ENCODE results near the gene PARN. TPM values are rescaled to one million over a fixed set of nuclear protein-coding genes. Genes with fewer than 3 reads are reported as not detected.

PARN gene
- total and polyA plus RNA-seq, 2 experiments from 2014 or later = 32.5 to 61.3 TPM

DNA sequence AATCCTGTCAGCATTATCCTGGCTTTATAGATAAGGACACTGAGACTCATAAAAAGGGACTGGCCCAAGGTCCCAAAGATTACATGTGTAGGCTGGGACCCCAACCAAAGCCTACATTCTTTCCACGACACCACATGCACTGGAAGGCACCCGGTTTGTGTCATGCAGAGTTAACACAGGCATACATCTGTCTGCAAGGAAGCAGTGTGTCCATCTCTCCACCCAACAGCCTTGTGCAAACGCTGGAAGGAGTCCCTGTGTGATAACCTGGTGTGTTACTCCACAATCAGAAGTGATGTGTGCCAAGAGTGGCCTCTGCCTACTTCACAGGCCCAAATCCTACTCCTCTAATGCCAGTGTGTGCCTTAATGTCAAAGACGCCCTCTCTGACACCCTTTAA, 139.8 kb downstream of the PARN start:
- Mint-ChIP-seq H3K4me1 (peaks cover 46% of the 10 kb centered on the region), H3K27ac (no peak overlapping the region), H3K27me3 (ENCODE audit: insufficient read depth, low read depth, poor library complexity) (peaks cover 7% of the 10 kb centered on the region), H3K36me3 (ENCODE audit: low read depth) (peaks cover 7% of the 10 kb centered on the region; the same call in 2 of the 3 replicates), H3K4me3 (no peak overlapping the region), H3K9me3 (no peaks in the 10 kb centered on the region)
- Histone ChIP-seq H4K20me1 (replicated peaks; ENCODE audit: insufficient read depth) (no peaks in the 10 kb centered on the region), H3K27ac (ENCODE audit: low read depth) (no peak overlapping the region), H2AFZ (no peak overlapping the region), H3K79me2 (replicated peaks; ENCODE audit: insufficient read depth) (no peaks in the 10 kb centered on the region; the same call in 1 of the 2 replicates), H3K4me2 (no peak overlapping the region), H3F3A (replicated peaks; ENCODE audit: low read depth) (no peaks in the 10 kb centered on the region), H3K4me1 (ENCODE audit: insufficient read depth) (peaks cover 28% of the 10 kb centered on the region), H3K9me2 (ENCODE audit: insufficient read depth) (no peaks in the 10 kb centered on the region), H3K27me3 (ENCODE audit: insufficient read depth) (no peaks in the 10 kb centered on the region), H3K4me3 (no peak overlapping the region), H3K36me3 (ENCODE audit: insufficient read depth) (no peaks in the 10 kb centered on the region)
- DNase-seq (ENCODE audit: low spot score) (no peak), ATAC-seq (no peak)
- TF ChIP-seq, protein P1, sequence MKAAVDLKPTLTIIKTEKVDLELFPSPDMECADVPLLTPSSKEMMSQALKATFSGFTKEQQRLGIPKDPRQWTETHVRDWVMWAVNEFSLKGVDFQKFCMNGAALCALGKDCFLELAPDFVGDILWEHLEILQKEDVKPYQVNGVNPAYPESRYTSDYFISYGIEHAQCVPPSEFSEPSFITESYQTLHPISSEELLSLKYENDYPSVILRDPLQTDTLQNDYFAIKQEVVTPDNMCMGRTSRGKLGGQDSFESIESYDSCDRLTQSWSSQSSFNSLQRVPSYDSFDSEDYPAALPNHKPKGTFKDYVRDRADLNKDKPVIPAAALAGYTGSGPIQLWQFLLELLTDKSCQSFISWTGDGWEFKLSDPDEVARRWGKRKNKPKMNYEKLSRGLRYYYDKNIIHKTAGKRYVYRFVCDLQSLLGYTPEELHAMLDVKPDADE (IDR thresholded peaks at IDR 0.05) = no peak
- TF ChIP-seq EZH2phosphoT487 (IDR thresholded peaks at IDR 0.05; ENCODE audit: unreplicated experiment) = no peak
- no peak for TF ChIP-seq ZNF114 (CRISPR knock-in tag; IDR thresholded peaks at IDR 0.05)
- no peak for TF ChIP-seq NANOG (IDR thresholded peaks at IDR 0.05; ENCODE audit: borderline replicate concordance)
- TF ChIP-seq, protein P2, sequence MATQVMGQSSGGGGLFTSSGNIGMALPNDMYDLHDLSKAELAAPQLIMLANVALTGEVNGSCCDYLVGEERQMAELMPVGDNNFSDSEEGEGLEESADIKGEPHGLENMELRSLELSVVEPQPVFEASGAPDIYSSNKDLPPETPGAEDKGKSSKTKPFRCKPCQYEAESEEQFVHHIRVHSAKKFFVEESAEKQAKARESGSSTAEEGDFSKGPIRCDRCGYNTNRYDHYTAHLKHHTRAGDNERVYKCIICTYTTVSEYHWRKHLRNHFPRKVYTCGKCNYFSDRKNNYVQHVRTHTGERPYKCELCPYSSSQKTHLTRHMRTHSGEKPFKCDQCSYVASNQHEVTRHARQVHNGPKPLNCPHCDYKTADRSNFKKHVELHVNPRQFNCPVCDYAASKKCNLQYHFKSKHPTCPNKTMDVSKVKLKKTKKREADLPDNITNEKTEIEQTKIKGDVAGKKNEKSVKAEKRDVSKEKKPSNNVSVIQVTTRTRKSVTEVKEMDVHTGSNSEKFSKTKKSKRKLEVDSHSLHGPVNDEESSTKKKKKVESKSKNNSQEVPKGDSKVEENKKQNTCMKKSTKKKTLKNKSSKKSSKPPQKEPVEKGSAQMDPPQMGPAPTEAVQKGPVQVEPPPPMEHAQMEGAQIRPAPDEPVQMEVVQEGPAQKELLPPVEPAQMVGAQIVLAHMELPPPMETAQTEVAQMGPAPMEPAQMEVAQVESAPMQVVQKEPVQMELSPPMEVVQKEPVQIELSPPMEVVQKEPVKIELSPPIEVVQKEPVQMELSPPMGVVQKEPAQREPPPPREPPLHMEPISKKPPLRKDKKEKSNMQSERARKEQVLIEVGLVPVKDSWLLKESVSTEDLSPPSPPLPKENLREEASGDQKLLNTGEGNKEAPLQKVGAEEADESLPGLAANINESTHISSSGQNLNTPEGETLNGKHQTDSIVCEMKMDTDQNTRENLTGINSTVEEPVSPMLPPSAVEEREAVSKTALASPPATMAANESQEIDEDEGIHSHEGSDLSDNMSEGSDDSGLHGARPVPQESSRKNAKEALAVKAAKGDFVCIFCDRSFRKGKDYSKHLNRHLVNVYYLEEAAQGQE (IDR thresholded peaks at IDR 0.05; ENCODE audit: unreplicated experiment) = no peak

DNA sequence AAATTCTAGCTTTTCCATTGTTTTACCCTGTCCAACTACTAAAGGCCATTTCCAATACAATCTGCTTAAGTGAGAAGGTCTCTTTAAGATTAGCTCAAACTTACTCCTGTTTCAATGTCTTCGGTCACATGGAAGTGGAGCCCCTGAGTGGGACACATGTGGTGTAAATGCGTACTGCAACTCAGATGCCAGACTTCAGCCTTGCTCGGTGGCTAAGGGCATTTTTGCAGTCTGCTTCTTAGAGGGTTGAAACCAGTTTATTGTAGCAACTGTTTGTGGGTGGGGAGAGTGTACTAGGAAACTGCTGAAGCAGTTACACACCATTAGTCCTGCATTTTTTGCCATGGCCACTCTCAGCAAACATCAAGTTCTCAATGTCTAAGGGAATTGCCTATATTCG, 140.6 kb downstream of the PARN start:
- H3K36me3 Mint-ChIP-seq (ENCODE audit: low read depth) = peaks cover 2% of the 10 kb centered on the region; the same call in 1 of the 3 replicates
- Histone ChIP-seq H3K36me3 (ENCODE audit: insufficient read depth) (no peaks in the 10 kb centered on the region), H3K27ac (ENCODE audit: low read depth) (no peak overlapping the region; the same call in 1 of the 2 replicates), H3K4me2 (no peak overlapping the region), H3K4me1 (ENCODE audit: insufficient read depth) (peaks cover 28% of the 10 kb centered on the region), H3F3A (replicated peaks; ENCODE audit: low read depth) (no peaks in the 10 kb centered on the region), H4K20me1 (replicated peaks; ENCODE audit: insufficient read depth) (no peaks in the 10 kb centered on the region), H3K79me2 (replicated peaks; ENCODE audit: insufficient read depth) (no peaks in the 10 kb centered on the region; the same call in 1 of the 2 replicates), H2AFZ (no peak overlapping the region), H3K9me2 (ENCODE audit: insufficient read depth) (no peaks in the 10 kb centered on the region), H3K4me3 (no peak overlapping the region), H3K27me3 (ENCODE audit: insufficient read depth) (no peaks in the 10 kb centered on the region)
- TF ChIP-seq, protein P3, sequence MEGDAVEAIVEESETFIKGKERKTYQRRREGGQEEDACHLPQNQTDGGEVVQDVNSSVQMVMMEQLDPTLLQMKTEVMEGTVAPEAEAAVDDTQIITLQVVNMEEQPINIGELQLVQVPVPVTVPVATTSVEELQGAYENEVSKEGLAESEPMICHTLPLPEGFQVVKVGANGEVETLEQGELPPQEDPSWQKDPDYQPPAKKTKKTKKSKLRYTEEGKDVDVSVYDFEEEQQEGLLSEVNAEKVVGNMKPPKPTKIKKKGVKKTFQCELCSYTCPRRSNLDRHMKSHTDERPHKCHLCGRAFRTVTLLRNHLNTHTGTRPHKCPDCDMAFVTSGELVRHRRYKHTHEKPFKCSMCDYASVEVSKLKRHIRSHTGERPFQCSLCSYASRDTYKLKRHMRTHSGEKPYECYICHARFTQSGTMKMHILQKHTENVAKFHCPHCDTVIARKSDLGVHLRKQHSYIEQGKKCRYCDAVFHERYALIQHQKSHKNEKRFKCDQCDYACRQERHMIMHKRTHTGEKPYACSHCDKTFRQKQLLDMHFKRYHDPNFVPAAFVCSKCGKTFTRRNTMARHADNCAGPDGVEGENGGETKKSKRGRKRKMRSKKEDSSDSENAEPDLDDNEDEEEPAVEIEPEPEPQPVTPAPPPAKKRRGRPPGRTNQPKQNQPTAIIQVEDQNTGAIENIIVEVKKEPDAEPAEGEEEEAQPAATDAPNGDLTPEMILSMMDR (conservative IDR thresholded peaks at IDR 0.05; ENCODE audit: low read depth in 2 of 2) = peak; percentile 20 to 40; a peak in 3 of 4 replicates
- TF ChIP-seq EZH2phosphoT487 (IDR thresholded peaks at IDR 0.05; ENCODE audit: unreplicated experiment) = no peak
- no peak overlapping the region for H3K4me3 Mint-ChIP-seq
- peaks cover 41% of the 10 kb centered on the region for H3K4me1 Mint-ChIP-seq
- ATAC-seq (peak; percentile 89), DNase-seq (ENCODE audit: low spot score) (peak; percentile 79)
- H3K27ac Mint-ChIP-seq = peak overlapping the region; percentile 24; the same call in 1 of the 2 replicates
- H3K9me3 Mint-ChIP-seq = no peaks in the 10 kb centered on the region
- peaks cover 6% of the 10 kb centered on the region for H3K27me3 Mint-ChIP-seq (ENCODE audit: insufficient read depth, low read depth, poor library complexity)

Data from GM23338 (cell line).